ENCODE results near the gene ZBTB5.

DNA sequence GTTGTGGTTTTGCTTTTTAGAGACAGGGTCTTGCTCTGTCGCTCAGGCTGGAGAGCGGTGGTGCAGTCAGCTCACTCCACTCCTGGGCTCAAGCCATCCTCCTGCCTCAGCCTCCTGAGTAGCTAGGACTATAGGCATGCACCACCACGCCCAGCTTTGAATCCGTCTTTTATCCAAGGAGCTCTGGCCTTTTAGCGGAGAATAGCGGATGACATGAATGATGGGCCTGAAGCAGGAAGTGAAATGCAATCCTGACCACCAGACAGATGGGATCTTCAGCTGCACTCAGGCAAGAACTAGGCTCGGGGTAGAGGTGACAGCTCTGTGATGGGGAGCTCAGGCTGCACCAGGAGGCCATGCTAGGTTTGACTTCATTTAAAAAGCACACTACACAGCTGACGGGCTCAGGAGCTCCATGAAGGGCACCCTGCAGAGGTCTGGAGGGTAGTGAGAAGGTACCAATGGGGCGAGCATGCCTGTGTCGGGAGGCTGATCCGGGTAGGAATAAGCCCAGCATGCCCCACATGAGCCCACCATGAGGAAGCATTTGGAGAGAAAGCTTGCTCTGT is 42.4 kb upstream of the ZBTB5 start:
- TF ChIP-seq, protein P1, sequence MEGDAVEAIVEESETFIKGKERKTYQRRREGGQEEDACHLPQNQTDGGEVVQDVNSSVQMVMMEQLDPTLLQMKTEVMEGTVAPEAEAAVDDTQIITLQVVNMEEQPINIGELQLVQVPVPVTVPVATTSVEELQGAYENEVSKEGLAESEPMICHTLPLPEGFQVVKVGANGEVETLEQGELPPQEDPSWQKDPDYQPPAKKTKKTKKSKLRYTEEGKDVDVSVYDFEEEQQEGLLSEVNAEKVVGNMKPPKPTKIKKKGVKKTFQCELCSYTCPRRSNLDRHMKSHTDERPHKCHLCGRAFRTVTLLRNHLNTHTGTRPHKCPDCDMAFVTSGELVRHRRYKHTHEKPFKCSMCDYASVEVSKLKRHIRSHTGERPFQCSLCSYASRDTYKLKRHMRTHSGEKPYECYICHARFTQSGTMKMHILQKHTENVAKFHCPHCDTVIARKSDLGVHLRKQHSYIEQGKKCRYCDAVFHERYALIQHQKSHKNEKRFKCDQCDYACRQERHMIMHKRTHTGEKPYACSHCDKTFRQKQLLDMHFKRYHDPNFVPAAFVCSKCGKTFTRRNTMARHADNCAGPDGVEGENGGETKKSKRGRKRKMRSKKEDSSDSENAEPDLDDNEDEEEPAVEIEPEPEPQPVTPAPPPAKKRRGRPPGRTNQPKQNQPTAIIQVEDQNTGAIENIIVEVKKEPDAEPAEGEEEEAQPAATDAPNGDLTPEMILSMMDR (IDR thresholded peaks at IDR 0.05; ENCODE audit: insufficient read depth, low read length, poor library complexity, severe bottlenecking): no peak
- no peak for TF ChIP-seq EZH2phosphoT487 (conservative IDR thresholded peaks at IDR 0.05; ENCODE audit: low read length)
